K562 (cell line): ENCODE data around the gene COMTD1.
"Not testable (repeated sequence)": the region's sequence is repeated elsewhere in the genome, so short reads cannot be mapped to it uniquely, and the experiment has no call there.

Experiments used
- BCL6 ChIP-seq: fragments of 250-450 bp; sonication (Bioruptor Pico); IDR thresholded peaks from 2 replicates; pipeline ENCODE4 v1.4.0; 2020
- ESRRA ChIP-seq: fragments of 450-650 bp; IDR thresholded peaks from 2 replicates; pipeline ENCODE4 v1.6.1; 2014; ENCODE audit warnings: low read depth, mild to moderate bottlenecking, moderate library complexity, borderline replicate concordance
- POLR2AphosphoS5 ChIP-seq: IDR thresholded peaks from 2 replicates; pipeline ENCODE4 v1.6.1; 2011; ENCODE audit warnings: mild to moderate bottlenecking, low read depth, low read length, moderate library complexity; ENCODE audit not compliant: control insufficient read depth, insufficient read depth
- RNF2 ChIP-seq: sonication (generic); IDR thresholded peaks from 2 replicates; pipeline ENCODE4 v1.6.1; 2016
- ZNF609 ChIP-seq: sonication (generic); formaldehyde crosslinking; IDR thresholded peaks from 2 replicates; pipeline ENCODE4 v1.8.1; 2023; ENCODE audit warnings: missing genetic modification reagents, mild to moderate bottlenecking, borderline replicate concordance
- TF ChIP-seq, protein P1 (sequence below), 3 experiments: IDR thresholded peaks in 2 of 3; conservative IDR thresholded peaks in 1 of 3; 2 replicates each; pipeline ENCODE4 v1.5.1; 2011 to 2012; ENCODE audit warnings: low read length in 3 of 3, mild to moderate bottlenecking in 3 of 3, control low read depth in 2 of 3, improper control_type of control experiment in 1 of 3, inconsistent platforms in 1 of 3, low read depth in 1 of 3, mixed read lengths in 1 of 3, moderate library complexity in 1 of 3; ENCODE audit not compliant: insufficient read depth in 2 of 3
- TF ChIP-seq, protein P2 (sequence below): sonication (generic); formaldehyde crosslinking; IDR thresholded peaks from 2 replicates; pipeline ENCODE4 v1.8.0; 2022; ENCODE audit warnings: missing genetic modification reagents, mild to moderate bottlenecking, borderline replicate concordance

- TF ChIP-seq RNF2; BCL6 (CRISPR knock-in tag); POLR2AphosphoS5; ESRRA; ZNF609: not testable (repeated sequence)
- TF ChIP-seq, protein P1, sequence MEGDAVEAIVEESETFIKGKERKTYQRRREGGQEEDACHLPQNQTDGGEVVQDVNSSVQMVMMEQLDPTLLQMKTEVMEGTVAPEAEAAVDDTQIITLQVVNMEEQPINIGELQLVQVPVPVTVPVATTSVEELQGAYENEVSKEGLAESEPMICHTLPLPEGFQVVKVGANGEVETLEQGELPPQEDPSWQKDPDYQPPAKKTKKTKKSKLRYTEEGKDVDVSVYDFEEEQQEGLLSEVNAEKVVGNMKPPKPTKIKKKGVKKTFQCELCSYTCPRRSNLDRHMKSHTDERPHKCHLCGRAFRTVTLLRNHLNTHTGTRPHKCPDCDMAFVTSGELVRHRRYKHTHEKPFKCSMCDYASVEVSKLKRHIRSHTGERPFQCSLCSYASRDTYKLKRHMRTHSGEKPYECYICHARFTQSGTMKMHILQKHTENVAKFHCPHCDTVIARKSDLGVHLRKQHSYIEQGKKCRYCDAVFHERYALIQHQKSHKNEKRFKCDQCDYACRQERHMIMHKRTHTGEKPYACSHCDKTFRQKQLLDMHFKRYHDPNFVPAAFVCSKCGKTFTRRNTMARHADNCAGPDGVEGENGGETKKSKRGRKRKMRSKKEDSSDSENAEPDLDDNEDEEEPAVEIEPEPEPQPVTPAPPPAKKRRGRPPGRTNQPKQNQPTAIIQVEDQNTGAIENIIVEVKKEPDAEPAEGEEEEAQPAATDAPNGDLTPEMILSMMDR (IDR thresholded peaks at IDR 0.05 in 2 of 3, conservative IDR thresholded peaks at IDR 0.05 in 1 of 3; ENCODE audit: insufficient read depth in 2 of 3, low read depth in 1 of 3, low read length in 3 of 3), result not testable (repeated sequence)
- TF ChIP-seq, protein P2, sequence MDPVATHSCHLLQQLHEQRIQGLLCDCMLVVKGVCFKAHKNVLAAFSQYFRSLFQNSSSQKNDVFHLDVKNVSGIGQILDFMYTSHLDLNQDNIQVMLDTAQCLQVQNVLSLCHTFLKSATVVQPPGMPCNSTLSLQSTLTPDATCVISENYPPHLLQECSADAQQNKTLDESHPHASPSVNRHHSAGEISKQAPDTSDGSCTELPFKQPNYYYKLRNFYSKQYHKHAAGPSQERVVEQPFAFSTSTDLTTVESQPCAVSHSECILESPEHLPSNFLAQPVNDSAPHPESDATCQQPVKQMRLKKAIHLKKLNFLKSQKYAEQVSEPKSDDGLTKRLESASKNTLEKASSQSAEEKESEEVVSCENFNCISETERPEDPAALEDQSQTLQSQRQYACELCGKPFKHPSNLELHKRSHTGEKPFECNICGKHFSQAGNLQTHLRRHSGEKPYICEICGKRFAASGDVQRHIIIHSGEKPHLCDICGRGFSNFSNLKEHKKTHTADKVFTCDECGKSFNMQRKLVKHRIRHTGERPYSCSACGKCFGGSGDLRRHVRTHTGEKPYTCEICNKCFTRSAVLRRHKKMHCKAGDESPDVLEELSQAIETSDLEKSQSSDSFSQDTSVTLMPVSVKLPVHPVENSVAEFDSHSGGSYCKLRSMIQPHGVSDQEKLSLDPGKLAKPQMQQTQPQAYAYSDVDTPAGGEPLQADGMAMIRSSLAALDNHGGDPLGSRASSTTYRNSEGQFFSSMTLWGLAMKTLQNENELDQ (CRISPR knock-in tag), result not testable (repeated sequence)
These were observed 32.6 kb downstream of the COMTD1 start for GRCh38 chr10:75203046-75203620.
